HL-60 (cell line): ENCODE measurements around the gene TFDP3.

ENCODE experiments used
- CTCF ChIP-seq: IDR thresholded peaks from one replicate; pipeline ENCODE4 v1.5.1; 2011; ENCODE audit warnings: low read length, control low read depth, inconsistent platforms; ENCODE audit not compliant: insufficient read depth
- POLR2AphosphoS5 ChIP-seq: IDR thresholded peaks from 2 replicates; pipeline ENCODE4 v1.6.1; 2012; ENCODE audit warnings: low read depth

GRCh38 chrX:133175605-133176004, 42.5 kb downstream of the TFDP3 start:
- TF ChIP-seq CTCF (no peak), POLR2AphosphoS5 (no peak)
